Measurements from ENCODE around the gene EEF2K.
A peak's percentile ranks its signal among the peaks of the same experiment; 100 is the strongest.
"Not testable (repeated sequence)": the region's sequence is repeated elsewhere in the genome, so short reads cannot be mapped to it uniquely, and the experiment has no call there.

EEF2K gene

GRCh38 chr16:22190081-22190775, 15.8 kb upstream of the EEF2K start:
- peak; percentile 99 for DNase-seq

GRCh38 chr16:22190776-22191531, 15.1 kb upstream of the EEF2K start:
- peak; percentile 99 for DNase-seq

- peak; percentile 19 for DNase-seq
These were observed 14.4 kb upstream of the EEF2K start for GRCh38 chr16:22191532-22192260.

GRCh38 chr16:22192261-22193062, 13.6 kb upstream of the EEF2K start:
- DNase-seq: peak; percentile 14

- DNase-seq: no peak
These were observed 13.0 kb upstream of the EEF2K start for GRCh38 chr16:22193063-22193411.

- no peak for DNase-seq
These were observed 11.2 kb upstream of the EEF2K start for GRCh38 chr16:22194707-22195444.

GRCh38 chr16:22195445-22195694, 10.7 kb upstream of the EEF2K start:
- no peak for DNase-seq

- DNase-seq: peak; percentile 79
These were observed 10.2 kb upstream of the EEF2K start for GRCh38 chr16:22195695-22196558.

- not testable (repeated sequence) for DNase-seq
These were observed 9.4 kb upstream of the EEF2K start for GRCh38 chr16:22196559-22197168.

- DNase-seq: no peak
These were observed 7.4 kb upstream of the EEF2K start for GRCh38 chr16:22198547-22199293.

GRCh38 chr16:22202261-22202637, 3.8 kb upstream of the EEF2K start:
- no peak for DNase-seq

- no peak for DNase-seq
These were observed 3.0 kb upstream of the EEF2K start for GRCh38 chr16:22203091-22203490.

- DNase-seq: no peak
These were observed 1.9 kb upstream of the EEF2K start for GRCh38 chr16:22204091-22204655.

- DNase-seq: no peak
These were observed 483 bp upstream of the EEF2K start for GRCh38 chr16:22205577-22206012.

- peak; percentile 61 for DNase-seq
These were observed 1.0 kb downstream of the EEF2K start for GRCh38 chr16:22206842-22207714.

- DNase-seq: no peak
These were observed 1.8 kb downstream of the EEF2K start for GRCh38 chr16:22207715-22208360.

- no peak for DNase-seq
These were observed 4.2 kb downstream of the EEF2K start for GRCh38 chr16:22210285-22210684.

- DNase-seq: no peak
These were observed 4.8 kb downstream of the EEF2K start for GRCh38 chr16:22210854-22211253.
